GM21825 (cell line): ENCODE measurements around the gene TRIM73.
"Not testable (repeated sequence)": the region's sequence is repeated elsewhere in the genome, so short reads cannot be mapped to it uniquely, and the experiment has no call there.

Source experiments
- ATAC-seq: cut with Tn5 transposase; IDR thresholded peaks from one replicate; pipeline ENCODE4 v1.9.1; 2021; ENCODE audit warnings: mild to moderate bottlenecking, moderate library complexity; ENCODE audit not compliant: unreplicated experiment

TRIM73 gene

GRCh38 chr7:75395329-75395728 is at the start of gene TRIM73:
Gene TRIM73 (plus strand): TSS chr7:75395629. CDS start chr7:75398934, 3,305 bp downstream.
- not testable (repeated sequence) for ATAC-seq

DNA sequence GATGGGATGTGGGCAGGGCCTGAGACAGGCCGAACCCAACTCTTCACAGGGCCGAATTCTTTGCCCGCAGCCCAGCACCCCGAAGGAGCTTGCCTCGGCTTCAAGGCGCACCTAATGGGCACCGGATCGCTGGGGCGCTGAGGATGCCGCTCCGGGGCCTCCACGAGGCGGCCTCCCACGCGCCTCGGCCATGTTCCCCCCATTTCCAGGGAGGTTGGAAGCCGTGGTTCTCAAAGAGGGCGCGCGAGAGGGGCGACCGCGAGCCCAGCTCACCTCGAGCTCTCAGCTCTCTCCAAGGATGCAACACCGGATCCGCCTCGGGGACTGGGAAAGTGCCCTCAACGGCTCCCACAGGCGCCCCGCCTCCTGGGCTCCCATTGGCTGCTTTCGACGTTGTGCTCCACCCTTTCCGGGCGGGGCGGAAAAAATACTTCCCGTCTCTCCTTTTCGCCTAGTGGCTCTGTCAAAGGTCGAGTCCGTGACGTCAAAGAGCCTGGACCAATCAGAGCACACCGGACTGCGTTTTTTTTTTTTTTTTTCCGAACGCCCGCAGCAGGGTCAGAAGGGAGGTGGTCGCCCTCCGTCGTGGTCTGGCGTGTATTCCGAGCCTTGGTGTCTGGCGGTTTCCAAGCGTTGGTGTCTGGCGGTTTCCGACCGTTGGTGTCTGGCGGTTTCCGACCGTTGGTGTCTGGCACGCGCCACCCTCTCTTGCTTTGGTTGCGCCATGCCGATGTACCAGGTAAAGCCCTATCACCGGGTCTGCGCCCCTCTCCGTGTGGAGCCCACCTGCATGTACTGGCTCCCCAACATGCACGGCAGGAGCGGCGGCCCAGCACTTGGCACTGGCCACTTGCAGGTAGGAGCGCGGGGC is 36.5 kb upstream of the TRIM73 start:
- ATAC-seq = not testable (repeated sequence)

- not testable (repeated sequence) for ATAC-seq
Observed at GRCh38 chr7:75359542-75359848, 35.9 kb upstream of the TRIM73 start.

GRCh38 chr7:75364079-75364478 is 31.4 kb upstream of the TRIM73 start:
- not testable (repeated sequence) for ATAC-seq

DNA sequence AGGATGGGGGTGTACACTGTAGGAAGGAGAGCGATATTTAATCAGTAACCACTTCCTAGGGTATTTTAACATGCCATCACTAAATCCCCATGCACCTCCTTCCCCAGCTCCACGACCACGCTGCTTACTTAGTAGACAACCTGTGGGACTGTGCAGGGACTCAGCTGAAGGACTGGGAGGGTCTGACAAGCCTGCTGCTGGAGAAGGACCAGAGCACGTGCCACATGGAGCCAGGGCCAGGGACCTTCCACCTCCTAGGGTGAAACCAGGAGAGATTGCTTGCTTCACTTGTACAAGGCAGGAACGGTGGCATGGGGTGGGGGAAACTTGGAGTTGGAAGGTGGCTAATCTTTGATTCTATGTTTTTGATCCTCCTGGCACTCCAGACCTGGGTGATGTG is 28.8 kb upstream of the TRIM73 start:
- not testable (repeated sequence) for ATAC-seq

DNA sequence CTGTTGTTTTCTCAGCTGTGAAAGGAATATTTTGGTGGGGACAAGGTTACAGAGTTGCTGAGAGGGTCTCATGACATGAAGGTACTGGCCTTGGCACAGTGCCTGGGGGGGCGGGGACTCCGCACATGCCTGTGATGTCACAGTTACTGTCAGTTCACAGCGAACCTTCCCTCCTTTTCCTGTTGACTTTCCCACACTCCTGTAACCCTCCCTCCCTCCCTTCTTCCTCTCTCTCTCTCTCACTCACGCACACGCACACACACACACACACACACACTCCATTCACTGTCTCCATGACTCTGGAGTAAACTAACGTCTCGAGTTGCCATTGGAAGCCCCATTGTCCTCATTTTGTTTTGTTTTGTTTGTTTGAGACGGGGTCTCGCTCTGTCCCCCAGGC is 28.1 kb upstream of the TRIM73 start:
- ATAC-seq = not testable (repeated sequence)

GRCh38 chr7:75374144-75374518 is 21.3 kb upstream of the TRIM73 start:
- ATAC-seq = not testable (repeated sequence)

DNA sequence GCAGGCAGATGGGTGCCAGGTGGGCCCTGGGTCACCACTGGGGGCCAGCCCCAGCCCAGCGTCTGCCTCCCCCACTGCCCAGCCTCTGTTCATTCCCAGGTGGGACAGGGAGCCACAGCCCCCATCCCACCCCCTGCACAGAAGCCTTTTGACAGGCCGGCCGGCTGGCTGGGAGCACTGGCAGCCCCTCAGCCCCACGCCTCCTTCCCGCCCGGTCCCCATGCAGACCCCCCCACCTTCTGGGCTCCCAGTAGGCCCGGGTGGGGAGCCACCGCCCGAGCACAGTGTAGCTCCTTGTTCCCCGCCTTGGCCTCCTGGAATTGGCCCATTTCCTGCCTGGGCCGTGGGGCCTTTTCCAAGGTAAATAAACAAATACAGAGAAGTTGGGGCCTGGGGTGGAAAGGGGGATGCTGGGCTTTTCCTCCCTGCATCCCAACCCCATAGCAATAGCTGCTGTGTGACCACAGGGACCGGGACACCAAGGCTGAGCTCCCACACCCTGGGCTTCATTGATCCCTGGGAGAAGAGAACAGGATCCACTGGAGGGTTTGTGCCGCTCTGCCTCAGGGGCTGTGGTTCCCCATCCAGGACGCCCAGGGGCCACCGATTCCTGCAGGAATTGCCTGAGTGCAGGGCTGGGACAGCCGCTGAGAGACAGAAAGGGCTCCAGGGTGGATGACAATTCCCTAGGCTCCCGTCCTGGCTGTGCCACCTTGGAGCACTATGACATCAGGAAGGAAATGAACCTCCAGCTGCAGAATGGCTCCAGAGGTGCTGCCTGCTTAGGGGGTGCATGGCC is 20.7 kb upstream of the TRIM73 start:
- not testable (repeated sequence) for ATAC-seq

GRCh38 chr7:75393194-75393593 is 2.2 kb upstream of the TRIM73 start:
- ATAC-seq = not testable (repeated sequence)

DNA sequence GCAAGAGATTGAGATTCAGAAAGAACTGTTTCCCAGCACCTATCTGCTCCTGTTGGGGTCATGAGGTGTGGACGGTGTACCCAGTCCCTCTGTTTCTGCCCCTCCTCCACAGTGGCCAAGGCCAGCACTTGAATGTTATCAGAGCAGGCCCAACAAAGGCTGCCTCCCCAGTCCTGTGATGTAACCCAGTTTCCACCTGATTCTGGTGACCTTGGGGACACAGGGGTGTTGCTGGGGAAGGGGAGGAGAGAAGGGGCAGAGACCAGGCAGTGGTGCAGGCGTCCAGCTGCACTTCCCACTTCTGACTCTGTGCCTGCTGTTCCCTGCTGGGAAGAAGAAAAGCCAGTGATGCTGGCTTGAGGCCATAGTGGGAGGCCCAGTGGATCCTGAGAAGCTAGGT is 2.4 kb downstream of the TRIM73 start:
- not testable (repeated sequence) for ATAC-seq

GRCh38 chr7:75398771-75399700 is 3.6 kb downstream of the TRIM73 start:
- peak; percentile 59 for ATAC-seq

DNA sequence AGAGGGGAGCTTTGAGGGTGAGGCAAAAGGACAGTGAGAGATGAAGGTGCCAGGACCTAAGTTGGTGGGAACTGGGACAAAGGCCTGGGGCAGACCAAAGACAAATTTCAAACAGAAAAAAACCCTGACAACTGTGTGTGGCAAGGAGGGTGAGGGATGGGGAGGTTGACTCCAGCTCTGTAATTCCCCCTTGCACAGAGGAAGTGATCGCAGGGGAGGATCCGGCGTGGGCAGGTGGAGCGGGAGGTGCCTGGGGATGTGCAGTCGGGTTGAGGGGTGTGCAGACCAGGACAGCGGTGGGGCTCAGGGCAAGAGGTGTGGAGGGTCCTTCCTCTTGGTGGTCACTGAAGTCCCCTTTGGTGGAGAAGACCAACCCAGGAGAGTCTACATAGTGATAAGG is 5.1 kb downstream of the TRIM73 start:
- not testable (repeated sequence) for ATAC-seq

DNA sequence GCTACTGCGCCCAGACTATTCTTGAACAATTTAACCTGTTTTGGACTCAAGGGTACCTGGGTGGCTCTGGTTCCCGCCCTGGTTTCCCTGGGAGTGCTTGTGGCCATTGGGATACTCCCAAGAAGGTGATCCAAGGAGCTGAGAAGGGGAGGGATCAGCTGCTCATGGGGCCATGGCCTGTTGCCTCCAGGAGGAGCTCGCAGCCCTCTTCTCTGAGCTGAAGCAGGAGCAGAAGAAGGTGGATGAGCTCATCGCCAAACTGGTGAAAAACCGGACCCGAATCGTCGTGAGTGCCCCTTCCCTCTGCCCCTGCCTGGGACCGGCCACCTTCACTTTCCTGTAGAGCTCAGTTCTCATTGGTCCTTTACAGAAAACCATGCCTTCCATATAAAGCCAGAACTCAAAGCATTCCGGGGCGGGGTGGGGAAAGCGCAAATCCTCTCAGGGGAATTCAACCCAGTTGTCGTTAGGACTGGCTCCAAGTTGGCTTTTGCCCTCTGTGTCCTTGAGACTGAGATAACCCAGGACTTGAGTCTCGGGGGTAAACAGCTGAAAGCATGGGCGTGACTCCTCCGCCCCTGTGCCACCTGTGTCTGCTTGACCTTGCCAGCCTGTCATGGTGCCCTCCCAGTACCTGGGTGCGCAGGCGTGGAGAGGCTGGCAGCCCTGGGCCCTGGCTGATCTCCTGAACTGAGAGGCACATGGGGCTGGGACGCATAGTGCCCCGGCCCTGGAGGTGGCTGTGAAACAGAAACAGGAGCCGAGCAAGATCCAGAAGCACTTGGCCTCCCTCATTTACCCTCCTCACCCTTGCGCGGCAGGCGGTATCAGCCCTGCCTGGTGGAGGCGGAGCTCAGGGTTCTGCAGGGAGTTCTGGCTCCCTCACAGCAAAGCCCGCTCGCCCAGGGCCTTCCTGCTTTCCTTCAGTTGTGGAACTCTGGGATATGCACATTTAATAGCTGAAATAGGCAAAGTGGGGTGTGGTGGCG is 8.3 kb downstream of the TRIM73 start:
- ATAC-seq = not testable (repeated sequence)

- not testable (repeated sequence) for ATAC-seq
Observed at GRCh38 chr7:75404663-75405062, 9.2 kb downstream of the TRIM73 start.

- ATAC-seq = peak; percentile 90
Observed at GRCh38 chr7:75409880-75410822, 14.7 kb downstream of the TRIM73 start.

DNA sequence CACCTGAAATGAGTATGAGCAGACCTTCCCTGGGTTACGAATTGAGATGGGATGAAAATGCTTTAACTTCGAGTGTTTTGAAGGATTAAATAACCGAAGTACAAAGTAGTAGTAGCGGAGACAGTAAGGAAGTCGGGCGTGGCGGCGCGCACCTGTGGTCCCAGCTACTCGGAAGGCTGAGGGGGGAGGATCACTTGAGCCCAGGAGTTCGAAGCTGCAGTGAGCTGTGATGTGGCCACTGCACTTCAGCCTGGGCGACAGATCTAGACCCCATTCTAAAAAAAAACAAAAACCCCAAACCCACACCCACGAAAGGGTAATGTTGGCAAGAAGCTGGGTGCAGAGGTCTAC is 15.4 kb downstream of the TRIM73 start:
- peak; percentile 8 for ATAC-seq

DNA sequence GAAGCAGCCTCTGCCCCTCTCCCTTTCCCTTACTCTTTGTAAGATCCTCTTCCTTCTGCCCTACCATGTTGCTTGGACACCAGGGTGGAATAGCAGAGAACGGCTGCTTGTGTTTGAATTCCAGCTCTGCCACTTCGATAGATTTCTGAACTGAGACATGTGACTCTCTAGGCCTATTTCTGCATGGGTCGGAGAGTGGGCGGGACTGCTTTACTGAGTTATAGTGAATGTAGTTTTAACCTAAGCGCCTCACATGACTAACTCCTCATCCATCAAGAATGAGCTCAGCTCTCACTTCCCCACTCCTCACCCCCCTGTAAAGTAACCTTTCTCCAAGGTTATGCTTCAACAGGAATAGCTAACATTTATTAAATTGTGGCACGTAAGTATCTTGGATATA is 18.8 kb downstream of the TRIM73 start:
- ATAC-seq = not testable (repeated sequence)

GRCh38 chr7:75414708-75415427 is 19.4 kb downstream of the TRIM73 start:
- ATAC-seq = not testable (repeated sequence)
